ENCODE measurements around the gene TNFSF12. TPM values are rescaled to one million over a fixed set of nuclear protein-coding genes. Genes with fewer than 3 reads are reported as not detected.

Gene TNFSF12
- total and polyA plus RNA-seq, 8 donors: 6.1 to 199 (median 46.5) TPM

DNA sequence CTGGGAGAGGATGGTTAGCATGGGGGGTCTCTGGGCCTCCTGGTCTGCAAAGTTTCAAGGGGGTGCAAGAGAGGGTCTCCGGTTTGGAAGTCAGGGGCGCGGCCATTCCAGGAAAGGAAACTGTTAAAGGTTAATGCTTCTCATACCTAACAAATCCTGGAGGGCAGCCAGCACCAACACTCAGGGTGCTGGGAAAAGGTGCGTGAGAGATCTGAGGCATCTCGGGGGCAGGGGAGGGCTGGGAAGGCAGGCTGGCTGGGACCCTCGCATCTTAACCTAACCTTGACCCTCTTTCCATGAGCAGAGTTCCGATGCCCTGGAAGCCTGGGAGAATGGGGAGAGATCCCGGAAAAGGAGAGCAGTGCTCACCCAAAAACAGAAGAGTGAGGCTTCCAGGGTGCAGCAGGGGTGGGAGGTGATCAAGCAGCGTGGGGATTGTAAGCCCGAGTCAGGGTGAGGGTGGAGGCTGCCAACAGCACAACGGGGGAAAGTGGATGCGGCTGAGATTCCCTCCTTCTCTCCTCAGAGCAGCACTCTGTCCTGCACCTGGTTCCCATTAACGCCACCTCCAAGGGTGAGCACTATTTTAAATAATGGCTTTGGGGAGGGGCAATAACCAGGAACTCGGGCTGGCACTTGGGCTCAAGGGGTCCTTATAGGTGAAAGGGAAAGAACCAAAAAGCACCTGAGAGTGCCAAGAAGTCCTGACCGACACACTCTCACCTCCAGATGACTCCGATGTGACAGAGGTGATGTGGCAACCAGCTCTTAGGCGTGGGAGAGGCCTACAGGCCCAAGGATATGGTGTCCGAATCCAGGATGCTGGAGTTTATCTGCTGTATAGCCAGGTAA, 10.7 kb downstream of the TNFSF12 start:
- H3K4me3 ChIP-seq: peak overlapping the region; percentile 67 to 99 (median 96)
- WGBS, 5 donors: 28 to 56% (median 43%) methylated on average over 15 to 18 of the region's 18 CpGs
- peak; percentile 70 to 79 for DNase-seq
- H3K27ac ChIP-seq: peak overlapping the region; percentile 93 to 99 (median 97)
- peaks cover 53 to 81% (median 74%) of the 10 kb centered on the region in 4 donors for H3K4me1 ChIP-seq
- intact Hi-C loops (cut with DNase I; ENCODE audit: low total_unique reads): no loop called here
- peaks cover 13 to 18% (median 16%) of the 10 kb centered on the region in 4 donors for H3K36me3 ChIP-seq
- H3K27me3 ChIP-seq: no peaks in the 10 kb centered on the region
- TF ChIP-seq EP300 (IDR thresholded peaks at IDR 0.05) (no peak), POLR2A (IDR thresholded peaks at IDR 0.05) (no peak), POLR2AphosphoS5 (IDR thresholded peaks at IDR 0.05) (peak in 1 of 3 donors; percentile 10)
- TF ChIP-seq, protein P1, sequence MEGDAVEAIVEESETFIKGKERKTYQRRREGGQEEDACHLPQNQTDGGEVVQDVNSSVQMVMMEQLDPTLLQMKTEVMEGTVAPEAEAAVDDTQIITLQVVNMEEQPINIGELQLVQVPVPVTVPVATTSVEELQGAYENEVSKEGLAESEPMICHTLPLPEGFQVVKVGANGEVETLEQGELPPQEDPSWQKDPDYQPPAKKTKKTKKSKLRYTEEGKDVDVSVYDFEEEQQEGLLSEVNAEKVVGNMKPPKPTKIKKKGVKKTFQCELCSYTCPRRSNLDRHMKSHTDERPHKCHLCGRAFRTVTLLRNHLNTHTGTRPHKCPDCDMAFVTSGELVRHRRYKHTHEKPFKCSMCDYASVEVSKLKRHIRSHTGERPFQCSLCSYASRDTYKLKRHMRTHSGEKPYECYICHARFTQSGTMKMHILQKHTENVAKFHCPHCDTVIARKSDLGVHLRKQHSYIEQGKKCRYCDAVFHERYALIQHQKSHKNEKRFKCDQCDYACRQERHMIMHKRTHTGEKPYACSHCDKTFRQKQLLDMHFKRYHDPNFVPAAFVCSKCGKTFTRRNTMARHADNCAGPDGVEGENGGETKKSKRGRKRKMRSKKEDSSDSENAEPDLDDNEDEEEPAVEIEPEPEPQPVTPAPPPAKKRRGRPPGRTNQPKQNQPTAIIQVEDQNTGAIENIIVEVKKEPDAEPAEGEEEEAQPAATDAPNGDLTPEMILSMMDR (IDR thresholded peaks at IDR 0.05): no peak
- H3K9me3 ChIP-seq: no peaks in the 10 kb centered on the region

DNA sequence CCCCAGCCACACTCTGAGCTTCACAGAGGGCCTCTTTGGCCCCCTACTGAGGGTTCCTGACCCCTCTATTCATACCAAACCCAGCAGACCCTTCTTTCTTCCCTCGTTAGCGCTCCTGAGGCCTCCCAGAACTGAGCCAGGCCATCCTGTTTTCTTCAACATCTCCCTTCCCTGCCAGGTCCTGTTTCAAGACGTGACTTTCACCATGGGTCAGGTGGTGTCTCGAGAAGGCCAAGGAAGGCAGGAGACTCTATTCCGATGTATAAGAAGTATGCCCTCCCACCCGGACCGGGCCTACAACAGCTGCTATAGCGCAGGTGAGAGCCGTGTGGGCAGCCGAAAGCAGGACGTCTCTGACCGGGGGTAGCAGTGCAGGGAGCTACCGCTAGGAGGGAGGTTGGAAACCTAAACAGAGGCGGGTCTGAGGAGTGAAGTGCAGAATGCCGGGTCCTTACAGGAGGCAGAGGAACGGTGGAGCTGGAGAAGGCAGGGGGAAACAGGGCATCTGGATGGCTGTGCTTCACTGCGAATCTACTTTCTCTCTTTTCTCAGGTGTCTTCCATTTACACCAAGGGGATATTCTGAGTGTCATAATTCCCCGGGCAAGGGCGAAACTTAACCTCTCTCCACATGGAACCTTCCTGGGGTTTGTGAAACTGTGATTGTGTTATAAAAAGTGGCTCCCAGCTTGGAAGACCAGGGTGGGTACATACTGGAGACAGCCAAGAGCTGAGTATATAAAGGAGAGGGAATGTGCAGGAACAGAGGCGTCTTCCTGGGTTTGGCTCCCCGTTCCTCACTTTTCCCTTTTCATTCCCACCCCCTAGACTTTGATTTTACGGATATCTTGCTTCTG, 11.5 kb downstream of the TNFSF12 start:
- Histone ChIP-seq H3K4me3 (peak overlapping the region; percentile 67 to 99 (median 96)), H3K27ac (peak overlapping the region; percentile 93 to 99 (median 97)), H3K9me3 (no peaks in the 10 kb centered on the region), H3K27me3 (no peaks in the 10 kb centered on the region), H3K4me1 (peaks cover 53 to 83% (median 78%) of the 10 kb centered on the region in 4 donors), H3K36me3 (peaks cover 21 to 25% (median 24%) of the 10 kb centered on the region in 4 donors)
- peak in 2 of 3 donors; percentile 34 to 50 for TF ChIP-seq POLR2AphosphoS5 (IDR thresholded peaks at IDR 0.05)
- TF ChIP-seq EP300 (IDR thresholded peaks at IDR 0.05): no peak
- no peak for TF ChIP-seq POLR2A (IDR thresholded peaks at IDR 0.05)
- TF ChIP-seq, protein P1 (IDR thresholded peaks at IDR 0.05): peak in 6 of 7 experiments; percentile 38 to 83 (median 70)
- 17 to 25% (median 22%) methylated on average over 22 of the region's 22 CpGs for WGBS, 5 donors
- peak; percentile 81 to 90 for DNase-seq
- intact Hi-C loops (cut with DNase I; ENCODE audit: low total_unique reads): no loop called here

DNA sequence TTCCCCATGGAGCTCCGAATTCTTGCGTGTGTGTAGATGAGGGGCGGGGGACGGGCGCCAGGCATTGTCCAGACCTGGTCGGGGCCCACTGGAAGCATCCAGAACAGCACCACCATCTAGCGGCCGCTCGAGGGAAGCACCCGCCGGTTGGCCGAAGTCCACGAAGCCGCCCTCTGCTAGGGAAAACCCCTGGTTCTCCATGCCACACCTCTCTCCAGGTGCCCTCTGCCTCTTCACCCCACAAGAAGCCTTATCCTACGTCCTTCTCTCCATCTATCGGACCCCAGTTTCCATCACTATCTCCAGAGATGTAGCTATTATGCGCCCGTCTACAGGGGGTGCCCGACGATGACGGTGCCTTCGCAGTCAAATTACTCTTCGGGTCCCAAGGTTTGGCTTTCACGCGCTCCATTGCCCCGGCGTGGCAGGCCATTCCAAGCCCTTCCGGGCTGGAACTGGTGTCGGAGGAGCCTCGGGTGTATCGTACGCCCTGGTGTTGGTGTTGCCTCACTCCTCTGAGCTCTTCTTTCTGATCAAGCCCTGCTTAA, 12.2 kb downstream of the TNFSF12 start:
- intact Hi-C loops (cut with DNase I; ENCODE audit: low total_unique reads): no loop called here
- DNase-seq: peak; percentile 96 to 97
- peak in 1 of 3 donors; percentile 64 for TF ChIP-seq POLR2AphosphoS5 (IDR thresholded peaks at IDR 0.05)
- TF ChIP-seq POLR2A (IDR thresholded peaks at IDR 0.05): no peak
- no peak for TF ChIP-seq EP300 (IDR thresholded peaks at IDR 0.05)
- TF ChIP-seq, protein P1 (IDR thresholded peaks at IDR 0.05): peak in 5 of 7 experiments; percentile 66 to 93 (median 79)
- Histone ChIP-seq H3K36me3 (peaks cover 27 to 32% (median 31%) of the 10 kb centered on the region in 4 donors), H3K9me3 (no peaks in the 10 kb centered on the region), H3K4me3 (peak overlapping the region; percentile 67 to 99 (median 96)), H3K27me3 (no peaks in the 10 kb centered on the region), H3K4me1 (peaks cover 53 to 83% (median 78%) of the 10 kb centered on the region in 4 donors), H3K27ac (peak overlapping the region; percentile 93 to 99 (median 97))
- WGBS, 5 donors: 0 to 1% (median 0%) methylated on average over 32 of the region's 32 CpGs

Measured in stomach (tissue), 9 donors.